Sigmoid colon (tissue), 4 donors: ENCODE results near the gene TRIM66.

ENCODE experiments used
- CTCF ChIP-seq, 4 experiments: fragments of 450-650 bp in 3 of 4; fragments of 200-600 bp in 1 of 4; IDR thresholded peaks; one replicate each; pipeline ENCODE4 v1.5.1; 2016 to 2019; ENCODE audit warnings: antibody characterized with exemption in 4 of 4, mild to moderate bottlenecking in 3 of 4, moderate library complexity in 2 of 4
- EP300 ChIP-seq, 4 donors: sonication (generic); formaldehyde crosslinking; IDR thresholded peaks; one replicate each; pipeline ENCODE4 v1.6.1; 2017; ENCODE audit warnings: antibody characterized with exemption in 4 of 4
- POLR2AphosphoS5 ChIP-seq, 4 donors: sonication (generic); formaldehyde crosslinking; IDR thresholded peaks; one replicate each; pipeline ENCODE4 v1.6.1; 2017; ENCODE audit warnings: antibody characterized with exemption in 4 of 4

- TF ChIP-seq CTCF (IDR thresholded peaks at IDR 0.05), result no peak
- peak in 2 of 4 donors; percentile 45 to 60 for TF ChIP-seq POLR2AphosphoS5 (IDR thresholded peaks at IDR 0.05)
- TF ChIP-seq EP300 (IDR thresholded peaks at IDR 0.05), result no peak
Observed at GRCh38 chr11:8593935-8594909, 88.2 kb downstream of the TRIM66 start, which contains the start of gene STK33.
